Adipose tissue (tissue), 3 donors: ENCODE measurements around the gene MBTD1. TPM values are rescaled to one million over a fixed set of nuclear protein-coding genes. Genes with fewer than 3 reads are reported as not detected.
"Not testable (repeated sequence)": the region's sequence is repeated elsewhere in the genome, so short reads cannot be mapped to it uniquely, and the experiment has no call there.

Experiments
- H3K27ac ChIP-seq: one replicate; pipeline ENCODE4 v1.5.1; 2013; ENCODE audit warnings: low read depth, low read length
- WGBS, 3 donors: extraction: QIAGEN DNeasy Blood & Tissue Kit; methylation state at CpG; one replicate each; pipeline ENCODE4 v1.1.7; 2013; 5-methylcytosine and 5-hydroxymethylcytosine counted together
- polyA plus RNA-seq, 3 donors: library from polyadenylated mRNA; stranded (reverse); fragments of 200-250 nt; gene quantifications; one replicate each; pipeline ENCODE4 v1.2.3, GENCODE V29; 2013
- donor health status: healthy with polysubstance abuse.
- donor health status: Bipolar disorder and iron deficiency.
- donor health status: healthy.

The MBTD1 gene
- polyA plus RNA-seq, 3 donors: 4.0 to 9.4 (median 4.5) TPM

- H3K27ac ChIP-seq: no peak overlapping the region
Measured at GRCh38 chr17:51203838-51204237, 56.0 kb downstream of the MBTD1 start.

DNA sequence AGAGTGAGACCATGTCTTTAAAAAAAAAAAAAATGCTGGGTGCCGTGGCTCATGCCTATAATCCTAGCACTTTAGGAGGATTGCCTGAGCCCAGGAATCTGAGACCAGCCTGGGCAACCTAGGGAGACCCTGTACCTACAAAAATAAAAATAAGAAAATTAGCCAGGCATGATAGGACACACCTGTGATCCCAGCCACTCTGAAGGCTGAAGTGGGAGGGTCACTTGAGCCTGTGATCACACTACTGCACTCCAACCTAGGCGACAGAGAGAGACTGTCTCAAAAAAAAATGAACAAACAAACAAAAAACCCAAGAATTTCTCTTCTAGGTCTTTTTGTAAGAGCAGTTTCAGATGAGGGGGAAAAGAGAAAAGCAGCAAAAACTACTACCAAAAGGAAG is 59.0 kb downstream of the MBTD1 start:
- no peak overlapping the region for H3K27ac ChIP-seq
- WGBS, 3 donors: 84 to 97% (median 89%) methylated on average over 2 of the region's 2 CpGs

GRCh38 chr17:51200295-51200694 is 59.6 kb downstream of the MBTD1 start:
- 80 to 98% (median 96%) methylated on average over 4 to 6 of the region's 6 CpGs for WGBS, 3 donors
- no peak overlapping the region for H3K27ac ChIP-seq

DNA sequence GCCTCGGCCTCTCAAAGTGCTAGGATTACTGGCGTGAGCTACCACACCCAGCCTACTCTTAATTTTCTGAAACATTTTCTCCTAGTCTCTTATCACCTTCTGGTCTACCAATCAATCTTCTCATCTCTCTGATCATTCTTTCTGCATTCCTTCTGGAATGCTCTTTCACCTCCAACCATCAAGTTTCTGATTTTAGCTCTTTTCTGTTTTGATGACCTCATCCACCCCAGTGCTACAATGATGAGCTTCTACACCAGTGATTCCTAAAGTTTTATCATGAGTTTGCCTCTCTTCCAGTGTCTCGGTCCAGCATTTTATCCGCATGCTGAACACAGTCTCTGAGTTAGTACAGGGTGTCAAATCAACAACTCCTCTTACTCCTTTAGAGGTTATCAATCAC is 62.1 kb downstream of the MBTD1 start:
- no peak overlapping the region for H3K27ac ChIP-seq
- WGBS, 3 donors: 90 to 98% (median 98%) methylated on average over 4 of the region's 4 CpGs

GRCh38 chr17:51191895-51192294 is 68.0 kb downstream of the MBTD1 start:
- H3K27ac ChIP-seq: no peak overlapping the region
- WGBS, 3 donors: 78 to 89% (median 88%) methylated on average over 2 of the region's 2 CpGs

- no peak overlapping the region for H3K27ac ChIP-seq
- 65 to 79% (median 74%) methylated on average over 1 of the region's 1 CpG for WGBS, 3 donors
Measured at GRCh38 chr17:51189628-51190027, 70.2 kb downstream of the MBTD1 start.

DNA sequence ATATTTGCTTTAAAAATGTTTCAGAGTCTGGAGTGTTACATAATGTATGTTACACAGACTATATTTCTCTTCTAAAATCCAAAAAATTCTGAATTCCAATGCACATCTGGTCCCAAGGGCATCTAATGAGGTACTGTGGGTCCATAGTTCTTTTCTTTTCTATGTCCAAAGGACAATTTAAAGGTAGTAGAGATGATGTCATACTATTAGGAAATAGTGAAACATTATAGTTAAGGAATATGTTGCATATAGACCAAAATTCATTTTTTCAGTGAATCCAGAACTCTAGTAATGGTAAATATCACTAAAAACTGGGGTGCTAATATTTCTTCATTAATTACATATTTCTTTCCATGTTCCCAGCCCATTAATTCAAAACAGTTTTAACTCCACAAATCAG is 70.7 kb downstream of the MBTD1 start:
- H3K27ac ChIP-seq: no peak overlapping the region

GRCh38 chr17:51188271-51188833 is 71.5 kb downstream of the MBTD1 start:
- no peak overlapping the region for H3K27ac ChIP-seq
- 86 to 89% (median 87%) methylated on average over 7 to 9 of the region's 9 CpGs for WGBS, 3 donors

DNA sequence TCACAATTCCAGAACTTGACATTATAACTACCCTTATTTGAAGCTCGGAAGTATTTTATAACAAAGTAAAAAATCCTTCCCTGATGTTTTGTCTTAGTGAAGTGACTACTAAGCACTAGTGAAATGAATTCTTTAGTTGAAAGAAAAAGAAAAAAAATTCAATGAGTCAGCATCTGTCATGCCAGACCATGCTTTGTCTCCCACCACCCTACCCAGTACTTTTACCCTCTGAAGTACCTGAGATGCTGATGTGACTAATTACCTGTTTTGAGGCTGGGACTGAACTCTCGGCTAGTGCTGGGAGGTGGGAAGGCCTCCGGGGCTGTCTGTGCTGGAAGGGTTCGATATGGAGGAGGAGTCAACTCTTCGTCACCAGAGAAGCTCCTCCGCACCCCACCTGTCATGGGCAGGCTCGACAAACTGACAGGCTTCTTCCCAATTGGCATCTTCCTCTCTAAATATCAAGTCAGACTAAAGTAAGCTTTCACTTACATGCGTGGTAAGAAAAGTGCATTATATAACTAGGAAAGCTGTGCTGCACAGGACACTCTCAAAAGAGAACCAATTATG is 74.0 kb downstream of the MBTD1 start:
- 93 to 95% (median 94%) methylated on average over 8 of the region's 8 CpGs for WGBS, 3 donors
- no peak overlapping the region for H3K27ac ChIP-seq

DNA sequence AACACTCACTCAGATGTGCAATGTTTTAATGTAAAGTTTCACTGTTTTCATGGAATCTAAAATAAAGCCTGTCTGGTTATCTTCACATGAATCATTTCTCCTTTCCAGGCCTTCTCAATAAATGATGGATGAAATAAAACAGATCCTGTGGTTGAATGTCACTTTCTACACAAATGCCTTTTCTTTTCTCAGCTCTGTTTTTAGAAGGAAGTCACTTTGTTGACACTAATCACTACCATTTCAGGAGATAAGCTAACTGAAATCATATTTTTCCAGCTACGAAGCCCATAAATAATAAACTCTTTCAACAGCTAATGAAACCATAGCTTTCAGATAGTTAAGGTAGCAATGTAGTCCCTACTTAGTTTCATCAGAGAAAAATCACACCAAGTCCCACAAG is 75.7 kb downstream of the MBTD1 start:
- H3K27ac ChIP-seq: no peak overlapping the region
- 37 to 93% (median 83%) methylated on average over 1 of the region's 1 CpG for WGBS, 3 donors

DNA sequence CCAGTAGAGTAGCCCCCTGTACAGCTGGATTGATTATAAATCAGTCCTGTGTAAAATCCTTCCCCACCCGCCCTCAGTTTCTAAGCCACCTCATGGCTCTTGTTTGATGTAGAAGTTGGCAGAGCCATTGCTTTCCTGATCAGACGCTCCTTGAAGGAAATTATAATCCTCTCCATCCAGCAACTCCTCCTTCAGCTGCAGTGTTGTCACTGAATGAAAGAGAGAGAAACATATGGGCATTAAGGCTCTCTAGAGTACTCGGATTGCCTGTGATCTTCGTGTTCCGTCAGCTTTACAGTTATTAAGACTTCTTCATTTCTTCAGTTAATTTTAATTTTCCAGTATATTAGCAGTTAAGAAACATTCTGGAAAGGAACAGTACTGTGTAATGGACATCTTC is 79.4 kb downstream of the MBTD1 start:
- WGBS, 3 donors: 83 to 85% (median 84%) methylated on average over 5 of the region's 5 CpGs
- H3K27ac ChIP-seq: no peak overlapping the region

GRCh38 chr17:51172030-51172429 is 87.8 kb downstream of the MBTD1 start:
- H3K27ac ChIP-seq: not testable (repeated sequence)
- WGBS, 3 donors: 86 to 98% (median 96%) methylated on average over 9 of the region's 9 CpGs

- no peak overlapping the region for H3K27ac ChIP-seq
- 81 to 95% (median 86%) methylated on average over 2 of the region's 2 CpGs for WGBS, 3 donors
Measured at GRCh38 chr17:51170736-51171135, 89.1 kb downstream of the MBTD1 start.

DNA sequence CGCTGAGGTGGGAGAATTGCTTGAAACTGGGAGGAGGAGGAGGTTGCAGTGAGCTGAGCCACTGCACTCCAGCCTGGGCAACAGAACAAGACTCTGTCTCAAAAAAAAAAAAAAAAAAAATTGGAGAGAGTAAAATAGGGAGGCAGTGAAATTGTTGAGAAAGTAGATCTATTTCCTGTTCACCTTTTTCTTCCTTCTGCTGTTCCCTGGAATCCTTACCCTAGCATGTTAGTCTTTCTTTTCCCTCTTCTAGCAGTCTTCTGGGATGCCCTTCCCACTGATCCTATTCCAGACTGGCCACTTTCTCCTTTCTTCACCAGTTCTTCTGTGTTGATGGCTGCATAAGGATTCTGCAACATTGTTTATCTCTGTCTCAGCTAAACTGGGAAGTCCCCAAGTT is 90.5 kb downstream of the MBTD1 start:
- no peak overlapping the region for H3K27ac ChIP-seq
- WGBS, 3 donors: 90 to 92% (median 92%) methylated on average over 1 of the region's 1 CpG

GRCh38 chr17:51166987-51167931 is 92.6 kb downstream of the MBTD1 start:
- WGBS, 3 donors: 16 to 17% (median 17%) methylated on average over 41 to 42 of the region's 42 CpGs
- no peak overlapping the region for H3K27ac ChIP-seq

DNA sequence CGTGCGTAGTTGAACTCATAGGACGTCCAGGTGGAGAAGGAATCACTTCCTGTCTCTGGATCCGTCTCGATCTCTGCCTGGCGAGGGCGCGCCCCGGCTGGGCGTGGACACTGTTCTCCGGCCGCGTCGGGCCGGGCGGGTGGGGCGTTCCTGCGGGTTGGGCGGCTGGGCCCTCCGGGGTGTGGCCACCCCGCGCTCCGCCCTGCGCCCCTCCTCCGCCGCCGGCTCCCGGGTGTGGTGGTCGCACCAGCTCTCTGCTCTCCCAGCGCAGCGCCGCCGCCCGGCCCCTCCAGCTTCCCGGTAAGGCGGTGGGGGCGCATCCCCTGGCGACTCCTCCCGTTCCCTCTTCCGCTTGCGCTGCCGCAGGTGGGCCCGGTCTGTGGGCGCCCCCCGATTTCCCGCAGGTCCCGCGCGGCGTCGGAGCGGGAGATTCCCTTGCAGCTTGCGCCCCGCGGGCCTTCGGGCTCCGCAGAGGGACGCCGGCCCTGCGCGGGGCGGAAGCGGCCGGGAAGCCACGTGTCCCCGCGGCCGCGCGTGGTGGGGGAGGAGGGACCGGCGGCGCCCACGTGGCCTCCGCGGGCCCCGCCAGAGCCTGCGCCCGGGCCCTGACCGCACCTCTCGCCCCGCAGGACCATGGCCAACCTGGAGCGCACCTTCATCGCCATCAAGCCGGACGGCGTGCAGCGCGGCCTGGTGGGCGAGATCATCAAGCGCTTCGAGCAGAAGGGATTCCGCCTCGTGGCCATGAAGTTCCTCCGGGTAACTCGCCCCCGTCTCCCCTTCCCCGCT is 93.5 kb downstream of the MBTD1 start, which contains the start of gene NME2:
NME2 (plus strand) TSS at position 214 of the 789 bp plus-strand sequence; CDS start at position 634, 420 bp downstream.
- 0 to 1% (median 0%) methylated on average over 61 to 97 of the region's 98 CpGs for WGBS, 3 donors
- H3K27ac ChIP-seq: peak within 1 kb of the TSS; percentile 29

DNA sequence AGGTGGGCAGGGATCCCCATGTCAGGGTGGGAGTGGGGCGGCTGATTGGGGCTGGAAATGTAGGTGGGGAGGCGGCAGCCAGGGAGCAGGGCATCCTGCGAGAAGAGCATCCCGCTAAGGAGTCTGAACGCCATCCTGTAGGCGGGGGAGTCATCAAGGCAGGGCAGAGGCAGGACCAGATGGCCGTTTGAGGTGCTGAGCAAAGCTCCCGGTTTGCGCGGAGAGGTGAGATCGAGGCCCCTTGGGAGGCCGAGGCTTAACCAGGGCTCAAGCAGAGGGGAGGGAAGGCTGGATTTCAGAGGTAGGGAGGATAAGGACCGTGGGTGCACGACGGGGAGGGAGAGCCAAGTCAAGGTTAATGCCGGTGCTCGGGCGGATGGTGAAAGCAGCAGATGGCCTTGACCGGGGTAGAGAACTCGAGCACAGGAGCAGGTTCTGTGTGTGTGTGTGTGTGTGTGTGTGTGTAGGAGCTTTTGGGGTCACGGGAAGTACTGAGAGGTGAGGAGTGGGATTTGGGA is 94.1 kb downstream of the MBTD1 start:
- H3K27ac ChIP-seq: peak overlapping the region; percentile 29
- 10 to 13% (median 11%) methylated on average over 17 to 21 of the region's 21 CpGs for WGBS, 3 donors

DNA sequence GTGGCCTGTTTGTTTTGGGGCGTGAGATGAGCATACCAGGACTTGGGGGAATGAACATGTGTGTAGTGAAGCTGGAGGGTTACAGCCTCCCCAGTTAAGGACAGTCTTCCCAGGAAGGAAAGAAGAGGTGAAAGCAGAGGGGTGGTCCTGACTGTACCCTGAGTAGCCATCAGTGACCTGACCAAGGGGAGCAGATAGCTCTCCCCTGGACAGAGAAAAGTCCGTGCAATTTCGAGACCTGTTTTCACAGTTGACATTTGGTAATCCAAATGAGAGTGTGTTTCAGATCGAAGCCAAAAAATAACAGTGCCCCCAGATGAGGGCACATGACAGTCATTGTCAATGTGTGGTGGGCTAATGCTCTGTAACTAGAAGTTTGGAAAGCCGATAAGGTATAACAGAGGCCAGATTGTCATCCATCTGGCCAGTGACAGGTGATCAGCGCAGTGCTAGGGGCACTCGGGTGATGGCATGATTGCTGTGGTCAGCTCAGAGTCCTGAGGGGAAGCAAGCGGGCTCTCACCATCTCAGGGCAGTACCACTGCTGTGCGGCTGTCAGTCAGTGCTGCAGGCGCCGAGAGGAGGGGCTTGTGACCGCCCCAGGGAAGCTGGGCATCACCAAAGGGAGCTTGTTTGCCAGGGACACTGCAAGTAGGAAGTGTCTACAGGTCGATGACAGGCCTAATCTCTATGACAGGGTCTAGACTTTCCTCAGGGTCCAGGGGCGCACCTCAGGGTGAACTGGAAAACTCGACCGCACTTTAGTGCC is 94.8 kb downstream of the MBTD1 start:
- H3K27ac ChIP-seq: no peak overlapping the region
- WGBS, 3 donors: 54 to 75% (median 74%) methylated on average over 16 of the region's 16 CpGs
